ENCODE results near the gene DGKH.

Gene DGKH

GRCh38 chr13:42014119-42014518, 34.3 kb upstream of the DGKH start:
- H3K4me3 ChIP-seq (ENCODE audit: low read length): no peak overlapping the region
- no peak for DNase-seq (ENCODE audit: low read depth)
- no peak for TF ChIP-seq CTCF (conservative IDR thresholded peaks at IDR 0.05; ENCODE audit: low read depth, low read length)

- TF ChIP-seq CTCF (conservative IDR thresholded peaks at IDR 0.05; ENCODE audit: low read depth, low read length): no peak
- no peak overlapping the region for H3K4me3 ChIP-seq (ENCODE audit: low read length)
- DNase-seq (ENCODE audit: low read depth): no peak
Measured at GRCh38 chr13:42017264-42017663, 31.2 kb upstream of the DGKH start.

- DNase-seq (ENCODE audit: low read depth): no peak
- no peak overlapping the region for H3K4me3 ChIP-seq (ENCODE audit: low read length)
- no peak for TF ChIP-seq CTCF (conservative IDR thresholded peaks at IDR 0.05; ENCODE audit: low read depth, low read length)
Measured at GRCh38 chr13:42021851-42022250, 26.6 kb upstream of the DGKH start.

DNA sequence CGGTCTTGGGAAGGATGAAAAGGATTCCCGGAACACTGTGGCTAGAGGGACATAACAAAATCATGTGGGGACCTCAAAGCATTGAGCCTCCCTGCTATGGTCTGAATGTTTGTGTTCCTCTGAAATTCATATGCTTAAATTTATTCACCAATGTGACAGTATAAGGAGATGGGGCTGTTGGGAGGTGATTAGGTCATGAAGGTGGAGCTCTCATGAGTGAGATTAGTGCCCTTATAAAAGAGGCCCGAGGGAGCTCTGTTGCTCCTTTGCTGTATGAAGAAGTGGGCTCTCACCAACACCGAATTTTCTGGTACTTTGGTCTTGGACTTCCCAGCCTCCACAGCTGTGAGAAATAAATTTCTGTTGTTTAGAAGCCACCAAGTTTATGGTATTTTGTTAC, 26.1 kb upstream of the DGKH start:
- TF ChIP-seq CTCF (conservative IDR thresholded peaks at IDR 0.05; ENCODE audit: low read depth, low read length): no peak
- no peak overlapping the region for H3K4me3 ChIP-seq (ENCODE audit: low read length)
- DNase-seq (ENCODE audit: low read depth): no peak

- no peak for DNase-seq (ENCODE audit: low read depth)
Measured at GRCh38 chr13:42022796-42023493, 25.5 kb upstream of the DGKH start.

GRCh38 chr13:42027286-42027685, 21.2 kb upstream of the DGKH start:
- H3K4me3 ChIP-seq (ENCODE audit: low read length): no peak overlapping the region
- no peak for TF ChIP-seq CTCF (conservative IDR thresholded peaks at IDR 0.05; ENCODE audit: low read depth, low read length)
- DNase-seq (ENCODE audit: low read depth): no peak

More at GRCh38 chr13:42022796-42023493, 25.5 kb upstream of the DGKH start:
- H3K4me3 ChIP-seq (ENCODE audit: low read length): no peak overlapping the region
- no peak for TF ChIP-seq CTCF (conservative IDR thresholded peaks at IDR 0.05; ENCODE audit: low read depth, low read length)

DNA sequence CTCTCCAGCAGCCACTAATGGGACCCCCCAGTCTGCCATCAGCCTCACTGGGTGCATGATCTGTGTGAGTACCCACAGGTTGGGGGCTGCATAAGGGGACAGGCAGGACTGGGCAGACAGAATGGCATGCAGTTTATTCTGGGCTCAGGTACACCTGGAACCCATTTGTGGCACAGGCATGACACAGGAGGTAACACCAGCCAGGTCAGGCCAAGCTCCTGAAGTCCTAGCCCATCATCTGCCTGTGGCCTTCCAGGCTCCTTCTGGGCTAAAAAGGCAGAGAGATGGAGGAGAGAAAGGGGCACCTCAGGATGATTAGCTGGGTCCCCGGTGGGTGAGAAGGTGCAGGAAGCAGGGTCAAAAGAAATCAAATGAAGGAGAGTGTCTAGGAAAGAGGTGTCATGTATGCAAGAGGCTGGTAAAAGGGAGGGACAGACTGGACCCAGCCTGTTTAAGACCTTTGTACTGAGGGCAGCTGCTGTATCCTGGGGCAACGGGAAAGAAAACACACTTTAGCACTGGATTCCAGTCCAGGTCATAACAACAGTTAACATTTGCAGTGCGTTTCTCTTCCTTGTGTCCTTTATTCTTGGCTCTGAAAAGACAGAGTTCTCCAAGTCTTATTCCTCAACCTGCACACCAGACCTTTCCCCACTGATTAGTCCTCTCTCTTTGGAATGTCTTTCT, 20.2 kb upstream of the DGKH start:
- no peak for TF ChIP-seq CTCF (conservative IDR thresholded peaks at IDR 0.05; ENCODE audit: low read depth, low read length)
- no peak for DNase-seq (ENCODE audit: low read depth)

More for the DNA sequence above, 20.2 kb upstream of the DGKH start:
- H3K4me3 ChIP-seq (ENCODE audit: low read length): no peak overlapping the region
